ENCODE data around the gene GJA10. TPM values are rescaled to one million over a fixed set of nuclear protein-coding genes. Genes with fewer than 3 reads are reported as not detected.
A peak's percentile ranks its signal among the peaks of the same experiment; 100 is the strongest.

GJA10 gene
- total RNA-seq, 3 donors from 2014 or later: not detected

GRCh38 chr6:89938014-89938413 lies 43.7 kb downstream of the GJA10 start:
- no peak for ATAC-seq
- no peak overlapping the region for H3K4me3 ChIP-seq
- intact Hi-C loops (cut with DNase I, micrococcal nuclease): no loop called here
- peaks cover 12% of the 10 kb centered on the region for H3K4me1 ChIP-seq (ENCODE audit: low read depth)
- TF ChIP-seq CTCF (IDR thresholded peaks at IDR 0.05): no peak
- H3K9me3 ChIP-seq: no peaks in the 10 kb centered on the region
- no peak for DNase-seq
- H3K36me3 ChIP-seq (ENCODE audit: low read depth): no peaks in the 10 kb centered on the region

GRCh38 chr6:89939144-89939543 lies 44.9 kb downstream of the GJA10 start:
- intact Hi-C loops (cut with DNase I, micrococcal nuclease): no loop called here
- TF ChIP-seq CTCF (IDR thresholded peaks at IDR 0.05): no peak
- H3K4me1 ChIP-seq (ENCODE audit: low read depth): peaks cover 12% of the 10 kb centered on the region

GRCh38 chr6:89940225-89941027 lies 46.2 kb downstream of the GJA10 start:
- intact Hi-C loops (cut with DNase I, micrococcal nuclease): loop anchor here (5.0 to 10.0 kb wide), 3 partner anchors 454 to 537 kb away; no protein-coding TSS in a partner anchor
- Histone ChIP-seq H3K9me3 (no peaks in the 10 kb centered on the region), H3K4me3 (no peak overlapping the region), H3K4me1 (ENCODE audit: low read depth) (peaks cover 12% of the 10 kb centered on the region), H3K36me3 (ENCODE audit: low read depth) (no peaks in the 10 kb centered on the region)
- ATAC-seq: peak; percentile 92
- TF ChIP-seq CTCF (IDR thresholded peaks at IDR 0.05): peak; percentile 35
- peak in 2 of 3 donors; percentile 58 to 85 for DNase-seq

More at GRCh38 chr6:89939144-89939543, 44.9 kb downstream of the GJA10 start:
- H3K4me3 ChIP-seq: no peak overlapping the region
- H3K36me3 ChIP-seq (ENCODE audit: low read depth): no peaks in the 10 kb centered on the region
- H3K9me3 ChIP-seq: no peaks in the 10 kb centered on the region
- ATAC-seq (no peak), DNase-seq (no peak)

- no peak for TF ChIP-seq CTCF (IDR thresholded peaks at IDR 0.05)
- peaks cover 12% of the 10 kb centered on the region for H3K4me1 ChIP-seq (ENCODE audit: low read depth)
- no peaks in the 10 kb centered on the region for H3K9me3 ChIP-seq
- ATAC-seq (peak; percentile 77), DNase-seq (peak in 2 of 3 donors; percentile 31 to 44)
- H3K4me3 ChIP-seq: no peak overlapping the region
- intact Hi-C loops (cut with DNase I, micrococcal nuclease): loop anchor here (5.0 to 10.0 kb wide), 3 partner anchors 454 to 536 kb away; no protein-coding TSS in a partner anchor
- no peaks in the 10 kb centered on the region for H3K36me3 ChIP-seq (ENCODE audit: low read depth)
Observed at GRCh38 chr6:89941031-89941762, 46.9 kb downstream of the GJA10 start.

- Histone ChIP-seq H3K4me3 (no peak overlapping the region), H3K4me1 (ENCODE audit: low read depth) (peaks cover 12% of the 10 kb centered on the region), H3K9me3 (no peaks in the 10 kb centered on the region), H3K36me3 (ENCODE audit: low read depth) (no peaks in the 10 kb centered on the region)
- no peak for TF ChIP-seq CTCF (IDR thresholded peaks at IDR 0.05)
- ATAC-seq: no peak
- intact Hi-C loops (cut with DNase I, micrococcal nuclease): loop anchor here (5.0 to 10.0 kb wide), 3 partner anchors 453 to 535 kb away; no protein-coding TSS in a partner anchor
- no peak for DNase-seq
Observed at GRCh38 chr6:89941763-89942497, 47.7 kb downstream of the GJA10 start.

Measured in mucosa of descending colon (tissue), 3 donors.